ENCODE measurements around the gene KRTAP3-2. TPM values are rescaled to one million over a fixed set of nuclear protein-coding genes. Genes with fewer than 3 reads are reported as not detected.

Gene KRTAP3-2
- total RNA-seq, 1 donor from 2014 or later, result not detected

GRCh38 chr17:40986920-40987319 lies 12.8 kb downstream of the KRTAP3-2 start:
- no peaks in the 10 kb centered on the region for H3K27me3 ChIP-seq (ENCODE audit: low read depth)
- no peak overlapping the region for H3K4me3 ChIP-seq
- no peak for TF ChIP-seq CTCF (IDR thresholded peaks at IDR 0.05)
- H3K27ac ChIP-seq, result no peak overlapping the region
- H3K9me3 ChIP-seq, result no peaks in the 10 kb centered on the region
- DNase-seq (no peak), ATAC-seq (no peak)
- H3K36me3 ChIP-seq, result no peaks in the 10 kb centered on the region
- intact Hi-C loops (cut with DNase I), result no loop called here
- H3K4me1 ChIP-seq, result no peaks in the 10 kb centered on the region

GRCh38 chr17:40984226-40984625 lies 15.5 kb downstream of the KRTAP3-2 start, which contains the start of gene KRT40:
KRT40 (minus strand) TSS chr17:40984326; CDS start chr17:40984273, 53 bp downstream.
- no peak within 1 kb of the TSS for H3K4me3 ChIP-seq
- H3K9me3 ChIP-seq, result no peaks in the 10 kb centered on the region
- intact Hi-C loops (cut with DNase I), result no loop called here
- no peaks in the 10 kb centered on the region for H3K4me1 ChIP-seq
- ATAC-seq (no peak), DNase-seq (no peak)
- H3K27ac ChIP-seq, result no peak within 1 kb of the TSS
- H3K36me3 ChIP-seq, result no peaks in the 10 kb centered on the region
- TF ChIP-seq CTCF (IDR thresholded peaks at IDR 0.05), result no peak
- H3K27me3 ChIP-seq (ENCODE audit: low read depth), result no peaks in the 10 kb centered on the region

- TF ChIP-seq CTCF (IDR thresholded peaks at IDR 0.05), result no peak
- intact Hi-C loops (cut with DNase I), result no loop called here
- Histone ChIP-seq H3K4me3 (no peak overlapping the region), H3K4me1 (no peaks in the 10 kb centered on the region), H3K36me3 (no peaks in the 10 kb centered on the region), H3K9me3 (no peaks in the 10 kb centered on the region), H3K27me3 (ENCODE audit: low read depth) (peaks cover 7% of the 10 kb centered on the region), H3K27ac (no peak overlapping the region)
- DNase-seq (no peak), ATAC-seq (no peak)
Observed at GRCh38 chr17:40981115-40981514, 18.6 kb downstream of the KRTAP3-2 start.

- TF ChIP-seq CTCF (IDR thresholded peaks at IDR 0.05), result no peak
- no peaks in the 10 kb centered on the region for H3K36me3 ChIP-seq
- H3K4me1 ChIP-seq, result no peaks in the 10 kb centered on the region
- H3K27ac ChIP-seq, result no peak overlapping the region
- DNase-seq (no peak), ATAC-seq (no peak)
- no peaks in the 10 kb centered on the region for H3K9me3 ChIP-seq
- peaks cover 7% of the 10 kb centered on the region for H3K27me3 ChIP-seq (ENCODE audit: low read depth)
- H3K4me3 ChIP-seq, result no peak overlapping the region
- intact Hi-C loops (cut with DNase I), result no loop called here
Observed at GRCh38 chr17:40980596-40980995, 19.1 kb downstream of the KRTAP3-2 start.

- Histone ChIP-seq H3K4me3 (no peak overlapping the region), H3K36me3 (no peaks in the 10 kb centered on the region), H3K4me1 (no peaks in the 10 kb centered on the region), H3K27me3 (ENCODE audit: low read depth) (peaks cover 7% of the 10 kb centered on the region), H3K27ac (no peak overlapping the region), H3K9me3 (no peaks in the 10 kb centered on the region)
- DNase-seq (no peak), ATAC-seq (no peak)
- intact Hi-C loops (cut with DNase I), result no loop called here
- TF ChIP-seq CTCF (IDR thresholded peaks at IDR 0.05), result no peak
Observed at GRCh38 chr17:40980117-40980516, 19.6 kb downstream of the KRTAP3-2 start.

Measured in lower lobe of right lung (tissue), 2 donors.